ENCODE measurements around the gene PTPRU. TPM values are rescaled to one million over a fixed set of nuclear protein-coding genes. Genes with fewer than 3 reads are reported as not detected.

PTPRU gene
- total and polyA plus RNA-seq, 2 of the 8 experiments (the other 6 are each of a cell fraction or from before 2014, with no cell fraction given) = 33.8 to 41.8 TPM

GRCh38 chr1:29331309-29331708, 95.0 kb downstream of the PTPRU start (continued):
- TF ChIP-seq E2F6 (IDR thresholded peaks at IDR 0.05) = no peak
- no peak for TF ChIP-seq BCL11A (IDR thresholded peaks at IDR 0.05; ENCODE audit: low read depth in 2 of 2, low read length in 2 of 2)
- no peak for TF ChIP-seq EGR1 (IDR thresholded peaks at IDR 0.05; ENCODE audit: borderline replicate concordance, low read depth, low read length)
- no peak for TF ChIP-seq CEBPB (IDR thresholded peaks at IDR 0.05; ENCODE audit: low read depth, low read length)
- TF ChIP-seq SP1 (IDR thresholded peaks at IDR 0.05; ENCODE audit: low read depth, low read length) = no peak
- no peak for TF ChIP-seq BRCA1 (IDR thresholded peaks at IDR 0.05; ENCODE audit: low read depth, low read length)
- TF ChIP-seq SP4 (IDR thresholded peaks at IDR 0.05; ENCODE audit: low read length) = no peak

Data from H1 (cell line).